HG03457 (cell line): ENCODE results near the gene SCAF1.

Experiments used
- ATAC-seq: cut with Tn5 transposase; IDR thresholded peaks from one replicate; pipeline ENCODE4 v1.9.1; 2021; ENCODE audit warnings: moderate number of reproducible peaks; ENCODE audit not compliant: unreplicated experiment

The SCAF1 gene

DNA sequence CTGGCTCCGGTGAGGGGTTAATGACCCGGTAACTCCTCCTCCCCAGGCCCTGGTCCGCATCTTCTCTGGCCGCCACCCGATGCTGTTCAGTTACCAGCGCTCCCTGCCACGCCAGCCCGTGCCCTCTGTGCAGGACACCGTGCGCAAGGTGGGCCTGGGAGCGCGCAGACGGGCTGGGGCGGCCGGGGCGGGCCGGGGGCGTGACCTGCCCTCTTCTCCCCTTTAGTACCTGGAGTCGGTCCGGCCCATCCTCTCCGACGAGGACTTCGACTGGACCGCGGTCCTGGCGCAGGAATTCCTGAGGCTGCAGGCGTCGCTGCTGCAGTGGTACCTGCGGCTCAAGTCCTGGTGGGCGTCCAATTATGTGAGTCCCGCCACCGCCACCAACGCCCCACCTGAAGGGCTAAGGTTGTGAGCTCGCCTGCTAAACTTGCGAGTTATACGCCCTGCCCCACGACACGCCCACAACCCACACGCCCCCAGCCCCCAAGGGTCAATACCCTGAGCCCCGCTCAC, 59.3 kb downstream of the SCAF1 start:
- ATAC-seq, result no peak

DNA sequence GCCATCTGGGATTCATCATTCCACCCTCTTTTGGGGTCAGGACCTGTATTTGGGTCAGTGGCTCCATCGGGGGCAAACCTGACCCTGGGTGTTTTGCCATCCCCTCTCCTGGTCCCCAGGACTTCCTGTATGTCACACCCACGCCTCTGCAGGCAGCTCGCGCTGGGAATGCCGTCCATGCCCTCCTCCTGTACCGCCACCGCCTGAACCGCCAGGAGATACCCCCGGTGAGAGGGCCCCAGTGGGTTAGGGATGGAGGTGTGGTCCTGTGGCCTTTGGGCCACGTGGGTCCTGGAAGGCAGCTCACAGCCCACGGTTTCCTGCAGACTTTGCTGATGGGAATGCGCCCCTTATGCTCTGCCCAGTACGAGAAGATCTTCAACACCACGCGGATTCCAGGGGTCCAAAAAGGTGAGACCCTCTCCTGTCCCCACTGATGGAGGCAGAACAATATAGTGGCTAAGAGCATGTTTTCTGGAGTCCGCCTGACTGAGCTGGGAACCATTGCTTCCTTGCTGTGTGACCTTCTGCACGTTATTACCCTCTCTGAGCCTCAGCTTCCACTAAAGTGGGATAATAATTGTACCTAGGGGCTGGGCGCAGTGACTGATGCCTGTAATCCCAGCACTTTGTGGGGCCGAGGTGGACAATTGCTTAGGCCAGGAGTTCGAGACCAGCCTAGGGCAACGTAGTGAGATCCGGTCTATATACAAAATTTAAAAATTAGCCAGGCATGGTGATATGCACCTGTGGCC, 63.1 kb downstream of the SCAF1 start:
- ATAC-seq, result no peak

GRCh38 chr19:49705919-49706318, 63.9 kb downstream of the SCAF1 start:
- ATAC-seq, result no peak
